Measurements from ENCODE around the gene ACIN1. TPM values are rescaled to one million over a fixed set of nuclear protein-coding genes. Genes with fewer than 3 reads are reported as not detected.

ACIN1 gene
- total and polyA plus RNA-seq, 2 of the 13 experiments (the other 11 are each of a cell fraction or from before 2014, with no cell fraction given) = 165 to 183 TPM

- TF ChIP-seq, protein P1, sequence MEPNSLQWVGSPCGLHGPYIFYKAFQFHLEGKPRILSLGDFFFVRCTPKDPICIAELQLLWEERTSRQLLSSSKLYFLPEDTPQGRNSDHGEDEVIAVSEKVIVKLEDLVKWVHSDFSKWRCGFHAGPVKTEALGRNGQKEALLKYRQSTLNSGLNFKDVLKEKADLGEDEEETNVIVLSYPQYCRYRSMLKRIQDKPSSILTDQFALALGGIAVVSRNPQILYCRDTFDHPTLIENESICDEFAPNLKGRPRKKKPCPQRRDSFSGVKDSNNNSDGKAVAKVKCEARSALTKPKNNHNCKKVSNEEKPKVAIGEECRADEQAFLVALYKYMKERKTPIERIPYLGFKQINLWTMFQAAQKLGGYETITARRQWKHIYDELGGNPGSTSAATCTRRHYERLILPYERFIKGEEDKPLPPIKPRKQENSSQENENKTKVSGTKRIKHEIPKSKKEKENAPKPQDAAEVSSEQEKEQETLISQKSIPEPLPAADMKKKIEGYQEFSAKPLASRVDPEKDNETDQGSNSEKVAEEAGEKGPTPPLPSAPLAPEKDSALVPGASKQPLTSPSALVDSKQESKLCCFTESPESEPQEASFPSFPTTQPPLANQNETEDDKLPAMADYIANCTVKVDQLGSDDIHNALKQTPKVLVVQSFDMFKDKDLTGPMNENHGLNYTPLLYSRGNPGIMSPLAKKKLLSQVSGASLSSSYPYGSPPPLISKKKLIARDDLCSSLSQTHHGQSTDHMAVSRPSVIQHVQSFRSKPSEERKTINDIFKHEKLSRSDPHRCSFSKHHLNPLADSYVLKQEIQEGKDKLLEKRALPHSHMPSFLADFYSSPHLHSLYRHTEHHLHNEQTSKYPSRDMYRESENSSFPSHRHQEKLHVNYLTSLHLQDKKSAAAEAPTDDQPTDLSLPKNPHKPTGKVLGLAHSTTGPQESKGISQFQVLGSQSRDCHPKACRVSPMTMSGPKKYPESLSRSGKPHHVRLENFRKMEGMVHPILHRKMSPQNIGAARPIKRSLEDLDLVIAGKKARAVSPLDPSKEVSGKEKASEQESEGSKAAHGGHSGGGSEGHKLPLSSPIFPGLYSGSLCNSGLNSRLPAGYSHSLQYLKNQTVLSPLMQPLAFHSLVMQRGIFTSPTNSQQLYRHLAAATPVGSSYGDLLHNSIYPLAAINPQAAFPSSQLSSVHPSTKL (CRISPR knock-in tag; IDR thresholded peaks at IDR 0.05) = peak; percentile 48; the same call in 1 of the 2 replicates
- no peak for TF ChIP-seq ZNF549 (CRISPR knock-in tag; IDR thresholded peaks at IDR 0.05)
- no peak for TF ChIP-seq ZNF510 (CRISPR knock-in tag; IDR thresholded peaks at IDR 0.05; ENCODE audit: low read depth)
- TF ChIP-seq YEATS2 (CRISPR knock-in tag; IDR thresholded peaks at IDR 0.05; ENCODE audit: borderline replicate concordance) = no peak; the same call in 1 of the 2 replicates
- TF ChIP-seq HDAC6 (IDR thresholded peaks at IDR 0.05; ENCODE audit: low read depth, low read length) = no peak
- TF ChIP-seq ZNF101 (CRISPR knock-in tag; IDR thresholded peaks at IDR 0.05; ENCODE audit: borderline replicate concordance, low read depth) = no peak; the same call in 1 of the 2 replicates
- TF ChIP-seq ZNF180 (CRISPR knock-in tag; IDR thresholded peaks at IDR 0.05; ENCODE audit: borderline replicate concordance, low read depth) = no peak
- TF ChIP-seq ZNF317 (CRISPR knock-in tag; IDR thresholded peaks at IDR 0.05) = peak; percentile 57; the same call in 1 of the 2 replicates
- TF ChIP-seq REPIN1 (CRISPR knock-in tag; IDR thresholded peaks at IDR 0.05; ENCODE audit: borderline replicate concordance, low read depth) = peak; percentile 34; the same call in 1 of the 2 replicates
- TF ChIP-seq ZFP90 (CRISPR knock-in tag; IDR thresholded peaks at IDR 0.05; ENCODE audit: borderline replicate concordance) = no peak; the same call in 1 of the 2 replicates
- TF ChIP-seq POLR2AphosphoS5 (IDR thresholded peaks at IDR 0.05; ENCODE audit: low read depth, low read length) = peak; percentile 94
- TF ChIP-seq HIC2 (CRISPR knock-in tag; IDR thresholded peaks at IDR 0.05; ENCODE audit: low read depth) = no peak
- no peak; the same call in none of the 2 replicates for TF ChIP-seq HOXA5 (CRISPR knock-in tag; IDR thresholded peaks at IDR 0.05)
- TF ChIP-seq ZFAT (CRISPR knock-in tag; conservative IDR thresholded peaks at IDR 0.05) = no peak
- TF ChIP-seq HNF4G (IDR thresholded peaks at IDR 0.05; ENCODE audit: borderline replicate concordance, low read depth, low read length) = no peak
- no peak for TF ChIP-seq HNF4G (CRISPR knock-in tag; IDR thresholded peaks at IDR 0.05; ENCODE audit: borderline replicate concordance, low read depth)
These were observed 84.8 kb downstream of the ACIN1 start, which contains the start of gene C14orf93 (continued) for GRCh38 chr14:23009939-23010726.

Measured in HepG2 (cell line).